HG02884 (cell line): ENCODE measurements around the gene COL16A1.

Experiments used
- ATAC-seq: cut with Tn5 transposase; IDR thresholded peaks from one replicate; pipeline ENCODE4 v1.9.1; 2021; ENCODE audit warnings: mild to moderate bottlenecking, moderate library complexity; ENCODE audit not compliant: unreplicated experiment

COL16A1 gene

DNA sequence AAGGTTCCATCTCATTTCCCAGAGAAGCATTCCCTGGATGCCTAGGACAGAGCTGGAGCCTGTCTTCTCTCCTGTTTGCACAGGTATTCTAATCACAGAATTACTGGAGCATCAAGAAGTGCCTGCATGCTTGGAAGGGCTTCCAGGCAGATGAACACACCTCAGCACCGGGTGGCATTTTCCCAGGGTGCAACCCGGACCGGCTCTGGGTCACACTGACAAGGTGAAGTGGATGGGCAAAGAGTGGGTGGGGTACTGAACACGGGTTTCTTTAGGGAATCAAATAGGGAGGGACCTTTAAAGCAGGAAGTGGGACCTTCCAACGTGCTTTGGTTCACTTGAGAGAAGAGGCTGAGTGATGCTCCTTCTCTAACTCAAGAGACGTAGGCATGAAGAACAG, 52.1 kb downstream of the COL16A1 start:
- ATAC-seq: no peak

DNA sequence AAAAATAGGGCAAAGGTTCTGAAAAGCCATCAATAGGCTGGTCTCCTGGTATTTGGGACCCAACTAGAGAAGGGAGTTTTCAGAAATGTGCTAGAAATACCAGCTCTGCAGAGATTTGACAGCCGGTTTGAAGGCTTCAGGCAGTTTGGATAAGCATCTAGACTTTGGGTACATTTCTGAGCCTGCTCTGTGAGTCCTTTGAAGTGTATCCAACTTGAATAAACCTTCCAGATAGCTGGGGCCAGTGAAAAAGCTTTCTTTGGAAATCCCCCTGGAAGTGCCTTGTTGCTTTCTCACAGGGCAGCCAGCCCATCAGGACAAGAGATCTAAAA, 52.8 kb downstream of the COL16A1 start:
- ATAC-seq: no peak

DNA sequence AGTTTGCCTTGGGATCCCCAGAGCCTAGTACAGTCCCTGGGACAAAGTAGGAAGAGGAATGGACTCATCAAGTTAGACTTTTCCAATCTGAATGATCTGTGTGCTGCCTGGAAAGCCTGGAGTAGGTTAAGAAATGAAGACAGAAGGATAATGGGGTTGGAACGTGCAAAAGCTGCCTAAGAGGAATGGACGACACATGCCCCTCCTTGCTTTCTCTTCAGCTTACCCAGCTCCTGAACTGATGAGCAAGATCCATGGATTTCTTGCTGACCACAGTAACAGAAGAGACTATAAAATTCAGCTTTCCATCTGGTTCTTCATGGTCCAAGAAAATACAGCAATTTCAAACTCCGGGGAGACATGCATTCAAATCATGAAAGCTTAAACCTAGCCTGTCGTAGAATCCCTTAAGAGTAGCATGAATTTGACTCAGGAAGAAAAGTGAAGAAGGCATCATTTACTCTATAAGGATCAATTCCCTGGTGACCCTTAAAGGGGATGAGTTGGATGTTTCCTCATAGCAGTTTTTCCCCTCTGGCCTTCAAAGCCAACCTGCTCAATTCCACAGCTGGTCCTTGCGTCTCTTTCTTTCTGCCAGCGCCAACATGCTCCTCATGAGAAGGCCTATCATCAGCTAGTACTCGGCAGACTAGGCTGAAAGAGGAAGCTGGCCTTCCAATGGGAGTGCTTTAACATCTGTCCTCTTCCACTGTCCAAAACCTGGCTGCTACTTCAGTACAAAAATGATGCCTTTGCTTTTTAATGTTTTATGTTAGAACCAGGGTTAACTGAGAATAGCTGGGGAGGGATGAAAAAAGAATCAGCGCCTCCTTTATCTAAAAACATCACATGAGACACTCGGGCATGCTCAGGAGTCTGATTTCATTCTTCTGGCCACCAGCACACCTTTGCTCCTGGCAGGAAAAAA, 53.4 kb downstream of the COL16A1 start:
- no peak for ATAC-seq

DNA sequence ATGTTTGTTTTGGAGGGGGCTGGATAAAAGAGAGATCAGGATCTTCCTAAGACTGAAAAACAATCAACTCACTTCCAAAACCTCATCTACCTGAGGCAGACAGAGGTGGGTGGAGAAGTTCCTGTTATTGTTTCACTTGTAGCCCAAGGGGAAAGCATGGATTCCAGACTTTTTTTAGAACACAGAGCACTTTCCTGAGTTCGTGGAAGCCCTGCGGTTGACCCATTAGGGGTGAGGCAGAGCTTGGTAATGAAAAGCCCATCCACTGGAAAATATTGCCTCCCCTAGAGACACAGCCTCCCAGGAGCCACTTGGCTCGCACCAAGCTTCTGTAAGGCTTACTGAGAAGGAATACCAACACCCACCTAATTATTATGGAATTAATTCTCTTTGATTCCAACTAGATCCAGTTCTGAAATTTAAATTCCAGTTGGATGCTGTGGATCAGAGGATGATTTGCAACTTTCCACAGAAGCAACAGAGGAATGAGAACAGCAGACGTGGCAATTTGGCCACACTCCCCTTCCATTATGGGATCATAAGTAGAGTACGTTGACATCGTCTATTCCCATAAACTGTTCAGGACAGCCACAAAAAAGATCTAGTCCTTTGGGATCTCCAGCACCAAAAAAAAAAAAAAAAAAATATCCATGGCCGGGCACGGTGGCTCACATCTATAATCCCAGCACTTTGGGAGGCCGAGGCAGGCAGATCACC, 55.0 kb downstream of the COL16A1 start:
- ATAC-seq: no peak

DNA sequence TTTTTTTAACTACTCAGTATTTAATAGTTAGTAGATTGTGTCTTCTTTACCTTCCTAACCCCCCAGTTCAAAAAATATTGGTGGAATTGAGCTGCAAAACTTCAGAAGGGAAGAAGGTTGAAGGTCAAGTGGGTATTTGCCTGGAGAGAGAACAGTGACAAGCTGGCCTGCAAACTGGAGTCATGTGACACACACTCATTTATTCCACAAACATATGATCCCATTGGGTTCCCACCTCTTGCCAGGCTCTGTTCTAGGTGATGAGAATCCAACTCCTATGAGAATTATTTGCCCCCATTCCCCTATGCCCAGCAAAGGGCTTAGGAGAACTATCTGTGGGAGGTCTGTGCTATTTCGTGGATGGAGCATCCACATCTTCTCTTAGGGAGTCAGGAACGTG, 55.6 kb downstream of the COL16A1 start:
- no peak for ATAC-seq

DNA sequence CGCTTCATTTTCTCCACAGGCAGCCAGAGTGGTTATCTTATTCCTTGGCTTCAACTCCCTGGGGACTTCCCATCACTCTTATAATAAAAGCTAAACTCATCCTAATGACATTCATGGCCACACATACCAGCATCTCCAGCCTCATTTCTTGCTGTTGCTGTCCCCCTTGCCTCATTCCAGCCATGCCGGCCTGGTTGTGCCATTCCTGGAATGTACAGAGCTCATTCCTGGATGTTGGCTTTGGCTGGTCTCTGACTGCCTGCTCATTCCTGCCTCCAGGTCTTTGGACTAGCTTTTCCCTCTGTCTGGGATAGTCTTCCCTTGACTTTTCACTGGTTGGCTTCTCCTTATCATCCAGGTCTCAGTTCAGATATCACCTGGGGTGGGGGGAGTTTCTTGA, 56.7 kb downstream of the COL16A1 start:
- ATAC-seq: no peak

DNA sequence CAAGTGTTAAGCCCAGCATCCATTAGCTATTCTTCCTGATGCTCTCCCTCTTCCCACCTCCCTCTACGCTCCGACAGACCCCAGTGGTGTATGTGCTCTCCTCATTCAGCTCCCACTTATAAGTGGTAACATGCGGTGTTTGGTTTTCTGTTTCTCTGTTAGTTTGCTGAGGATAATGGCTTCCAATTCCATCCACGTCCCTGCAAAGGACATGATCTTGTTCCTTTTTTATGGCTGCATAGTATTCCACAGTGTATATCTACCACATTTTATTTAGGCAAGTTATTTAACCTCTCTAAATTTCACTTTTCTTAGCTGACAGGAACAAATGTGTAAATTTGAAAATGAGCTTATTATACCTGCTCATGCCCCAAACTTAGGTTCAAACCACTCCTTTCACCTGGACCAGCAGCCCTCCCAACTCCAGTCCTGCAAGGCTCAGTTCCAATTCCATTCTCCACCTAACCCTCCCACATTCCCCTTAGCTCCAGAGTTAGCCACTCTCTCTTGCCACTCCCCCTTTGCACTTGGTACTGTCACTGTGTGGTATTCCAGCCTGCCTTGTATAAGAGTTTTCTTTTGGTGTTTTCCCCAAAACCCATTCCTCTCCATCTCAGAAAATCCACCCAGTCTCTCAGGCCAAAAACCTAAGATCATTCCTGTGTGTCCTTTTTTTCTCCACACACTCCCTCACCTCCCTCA, 57.4 kb downstream of the COL16A1 start:
- no peak for ATAC-seq

DNA sequence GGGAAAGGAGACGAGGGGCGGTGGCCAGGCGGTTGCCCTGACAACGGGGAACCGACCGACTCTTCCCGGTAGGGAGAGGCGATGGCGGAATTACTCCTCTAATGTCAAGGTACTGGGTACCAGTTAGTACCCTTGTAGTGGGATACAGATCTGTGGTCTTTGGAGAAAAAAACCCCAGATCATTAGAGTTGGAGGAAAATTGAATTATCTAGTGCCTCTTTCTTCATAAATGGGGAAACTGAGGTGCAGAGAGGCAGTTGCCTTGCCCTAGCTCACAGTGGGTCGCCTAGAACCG, 58.6 kb downstream of the COL16A1 start:
- ATAC-seq: no peak

DNA sequence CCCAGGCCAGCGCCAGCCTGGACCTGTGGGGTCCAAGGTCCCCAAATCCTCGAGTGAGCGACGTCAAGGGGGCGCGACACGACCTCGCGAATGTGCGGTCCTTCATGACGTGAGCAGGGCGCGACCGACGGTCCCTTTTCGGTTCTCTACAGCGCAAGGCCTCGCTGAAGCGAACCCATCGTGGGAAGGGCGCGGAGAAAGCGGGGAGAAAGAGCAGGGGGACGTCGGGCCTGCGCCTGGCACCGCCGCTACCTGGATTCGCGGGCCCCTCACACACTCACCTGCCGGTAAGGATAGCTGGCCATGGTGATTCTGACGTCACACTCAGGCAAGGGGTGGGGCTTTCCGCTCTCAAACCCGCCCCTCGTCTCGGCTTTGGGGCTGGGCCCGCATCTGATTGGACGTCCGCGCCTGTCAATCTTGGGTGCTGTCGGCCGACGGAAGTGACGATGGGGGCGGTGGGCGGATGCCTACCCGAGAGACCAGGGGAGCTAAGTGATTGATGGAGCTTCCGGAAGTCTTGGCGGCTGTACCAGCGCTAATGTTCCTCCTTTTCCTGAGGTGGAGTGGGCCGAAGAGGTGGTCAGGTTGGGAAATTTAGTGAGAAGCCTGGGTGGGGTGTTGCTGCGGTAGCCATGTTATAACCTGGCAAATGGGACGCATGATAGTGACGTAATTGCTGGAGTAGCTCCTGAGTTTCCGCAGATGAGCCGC, 59.1 kb downstream of the COL16A1 start, which contains the start of gene PEF1:
Gene PEF1 (minus strand): TSS at position 317 of the 714 bp plus-strand sequence. CDS start 12 bp downstream, at position 305.
- ATAC-seq: peak; percentile 92

DNA sequence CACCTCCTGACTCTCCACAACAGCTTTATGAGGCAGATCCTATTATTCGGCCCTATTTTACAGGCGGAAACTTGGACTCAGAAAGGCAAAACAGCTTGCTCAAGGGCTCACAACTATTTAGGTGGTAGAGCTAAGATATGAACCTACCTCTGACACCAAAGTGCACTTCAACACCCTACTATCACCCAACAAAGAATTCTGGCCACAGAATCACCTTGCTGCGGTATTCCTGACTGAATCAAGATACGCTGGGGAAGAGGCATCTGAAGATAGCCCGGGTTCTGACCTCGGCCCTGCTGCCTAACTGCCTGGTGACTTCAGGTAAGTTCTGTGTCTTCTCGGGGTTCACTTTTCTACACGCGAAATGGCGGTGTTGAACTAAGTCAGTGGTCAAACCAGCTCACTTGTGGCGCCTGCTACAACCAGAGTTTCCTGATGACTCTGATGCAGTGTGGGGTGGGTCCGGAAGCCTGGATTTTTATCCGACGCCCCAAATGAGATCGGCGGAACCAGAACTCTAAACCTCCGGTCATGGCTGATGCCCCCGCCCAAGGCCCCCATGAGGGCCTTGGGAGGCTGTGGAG, 59.7 kb downstream of the COL16A1 start:
- ATAC-seq: peak; percentile 12

DNA sequence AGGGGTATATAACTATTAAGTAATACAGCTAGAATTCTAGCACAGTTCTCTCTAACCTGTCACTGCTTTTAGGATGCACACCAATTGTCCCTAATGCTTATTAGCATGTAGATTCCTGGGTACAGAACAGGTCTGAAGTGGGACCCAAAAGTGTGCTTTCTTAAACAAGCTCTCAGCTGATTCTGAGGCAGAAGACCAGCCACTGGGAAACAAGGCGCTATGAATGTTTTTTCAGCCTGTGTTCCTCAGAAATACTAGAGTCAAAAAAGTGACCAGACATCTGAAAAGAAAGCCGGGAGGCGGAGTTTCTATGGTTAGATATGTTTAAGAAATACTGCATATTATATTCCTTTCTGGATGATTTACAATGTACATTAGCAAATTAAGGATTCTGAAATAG, 60.9 kb downstream of the COL16A1 start:
- no peak for ATAC-seq

DNA sequence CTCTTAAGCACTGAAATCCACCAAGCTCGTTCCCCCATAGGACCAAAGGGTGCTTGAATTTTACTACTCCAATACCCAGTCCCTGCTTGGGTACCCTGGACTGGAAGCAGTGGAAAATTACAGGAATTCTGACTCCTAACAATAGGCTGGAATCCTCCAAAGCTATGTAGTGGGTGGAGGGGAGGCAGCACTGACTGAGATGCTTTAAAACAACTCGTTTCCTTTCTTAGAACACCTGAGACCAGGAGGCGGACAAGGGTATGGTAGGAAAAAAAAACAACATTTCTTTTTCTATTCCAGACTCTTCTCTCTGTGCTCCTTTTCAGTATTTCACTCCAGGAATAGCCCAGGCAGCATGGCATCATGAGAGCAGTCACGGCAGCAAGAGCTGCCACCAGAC, 61.5 kb downstream of the COL16A1 start:
- no peak for ATAC-seq

DNA sequence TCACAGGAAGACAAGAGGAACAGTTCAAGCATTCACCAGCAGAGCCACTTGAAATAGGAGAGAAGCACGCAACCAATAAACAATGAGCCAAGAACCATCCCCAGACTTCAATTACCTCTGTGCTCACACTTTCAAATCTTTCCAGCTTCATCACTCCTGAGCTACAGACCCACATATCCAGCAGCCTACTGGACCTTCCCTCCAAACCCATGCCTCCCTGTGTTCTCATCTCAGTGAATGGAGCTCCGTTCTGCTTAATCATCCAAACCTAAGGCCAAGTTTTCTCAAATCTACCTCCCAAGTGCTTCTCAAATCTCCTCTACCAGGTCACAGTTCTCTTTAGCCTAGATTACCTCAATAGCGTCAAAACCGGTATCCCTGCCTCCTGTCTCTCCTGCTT, 62.9 kb downstream of the COL16A1 start:
- no peak for ATAC-seq

DNA sequence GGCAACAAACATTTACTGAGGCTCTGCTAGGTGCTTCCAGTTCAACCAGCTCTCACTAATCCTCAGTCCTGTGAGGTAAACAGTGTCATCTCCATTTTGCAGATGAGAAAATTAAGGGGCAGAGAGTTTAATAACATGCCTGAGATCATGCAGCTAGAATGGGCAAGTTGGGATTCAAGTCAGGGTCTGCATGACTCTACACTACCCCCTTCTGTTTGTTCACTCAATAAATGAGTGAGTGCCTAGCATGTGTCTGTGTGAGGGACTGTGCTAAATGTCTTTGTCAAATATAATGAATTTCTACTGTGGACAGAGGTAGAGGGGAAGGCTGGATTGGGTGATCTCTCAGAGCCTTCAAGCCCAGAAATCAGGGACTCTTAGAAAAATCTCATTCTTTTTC, 63.6 kb downstream of the COL16A1 start:
- ATAC-seq: no peak

DNA sequence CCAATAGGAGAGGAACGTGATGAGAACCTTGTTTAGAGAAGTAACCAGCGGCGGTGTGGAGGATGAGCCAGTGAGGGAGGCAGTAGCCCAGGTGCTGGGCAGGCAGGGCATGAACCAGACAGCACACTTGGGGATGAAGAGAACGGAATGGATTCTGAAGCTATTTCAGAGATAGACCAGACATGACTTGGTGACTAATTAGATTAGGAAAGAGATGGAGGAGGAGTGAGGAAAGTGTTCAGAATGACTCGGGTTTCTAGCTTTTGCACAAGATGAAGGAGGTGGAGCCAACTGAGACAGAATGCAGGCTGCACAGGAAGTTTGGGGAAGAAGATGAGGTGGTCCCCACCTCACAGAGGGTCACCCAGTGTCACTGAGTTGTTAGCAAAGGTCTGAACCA, 64.3 kb downstream of the COL16A1 start:
- no peak for ATAC-seq

DNA sequence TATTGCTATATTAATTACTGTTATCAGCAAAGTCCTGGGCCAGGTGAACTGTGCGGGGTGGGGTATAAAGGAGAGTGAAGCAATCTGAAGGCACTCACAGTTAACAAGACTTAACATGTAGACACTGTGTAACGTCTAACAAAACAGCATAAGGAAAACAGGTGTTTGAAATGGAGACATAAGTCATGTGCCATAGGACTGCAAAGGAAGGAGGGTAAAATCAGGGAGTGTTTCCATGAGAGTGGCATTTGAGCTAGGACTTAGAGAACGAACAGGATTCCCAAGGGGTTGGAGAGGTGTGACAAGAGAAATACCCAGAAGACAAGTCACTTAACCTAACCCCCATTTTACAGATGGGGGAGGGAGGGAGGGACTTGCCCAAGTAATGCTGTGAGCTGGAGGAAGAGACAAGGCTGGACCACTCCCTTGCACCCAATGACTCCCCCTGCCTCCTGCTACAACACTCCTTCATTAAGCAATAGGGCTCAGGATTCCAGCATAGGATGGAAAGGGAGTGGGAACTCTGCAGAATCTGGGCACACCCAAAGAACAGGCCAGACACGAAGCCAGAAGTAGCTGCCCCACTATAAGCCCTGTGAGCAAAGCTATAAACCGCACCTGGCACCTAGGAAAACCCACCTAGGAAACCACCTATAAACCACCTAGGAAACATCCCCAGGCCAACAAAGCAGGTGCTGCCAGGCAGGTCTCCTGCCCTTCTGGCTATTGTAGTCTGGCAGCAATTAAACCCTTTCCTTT, 65.7 kb downstream of the COL16A1 start:
- no peak for ATAC-seq

DNA sequence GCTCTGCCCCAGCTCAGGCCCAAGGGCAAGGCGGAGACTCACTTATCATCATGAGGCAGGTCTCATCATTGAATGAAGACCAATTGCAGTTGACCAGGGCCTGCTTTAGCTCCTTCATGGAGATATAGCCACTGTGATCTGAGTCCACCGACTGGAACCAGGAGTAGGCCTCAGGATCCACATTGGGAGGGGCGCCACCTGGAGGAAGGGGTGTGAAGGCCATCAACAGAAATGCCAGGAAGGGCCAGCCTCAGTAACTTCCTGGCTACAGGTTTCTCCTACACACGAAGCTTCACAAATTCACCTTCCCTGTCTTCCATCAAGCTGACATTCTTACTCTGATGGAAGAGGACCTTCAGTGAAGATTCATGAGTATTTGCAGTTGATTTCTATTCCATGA, 70.7 kb downstream of the COL16A1 start:
- ATAC-seq: no peak

DNA sequence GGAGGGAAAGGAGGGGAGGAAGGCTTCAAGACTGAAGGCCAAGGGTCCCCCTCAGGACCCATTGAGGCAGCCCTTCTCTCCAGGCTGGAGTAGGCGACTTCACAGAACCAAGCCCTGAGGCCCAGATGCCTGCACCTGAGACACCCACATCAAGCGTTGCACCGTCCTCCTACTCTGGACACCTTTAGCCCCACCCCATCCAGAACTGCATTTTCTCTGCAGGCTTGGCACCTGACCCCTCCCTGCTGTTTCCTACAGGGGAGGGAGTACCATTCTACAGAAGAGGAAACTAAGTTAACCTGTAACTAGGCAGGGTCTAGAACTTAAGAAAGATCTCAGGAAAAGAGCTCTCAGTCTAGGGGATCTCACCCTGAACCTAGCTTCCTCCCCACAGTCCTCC, 71.2 kb downstream of the COL16A1 start:
- ATAC-seq: no peak

DNA sequence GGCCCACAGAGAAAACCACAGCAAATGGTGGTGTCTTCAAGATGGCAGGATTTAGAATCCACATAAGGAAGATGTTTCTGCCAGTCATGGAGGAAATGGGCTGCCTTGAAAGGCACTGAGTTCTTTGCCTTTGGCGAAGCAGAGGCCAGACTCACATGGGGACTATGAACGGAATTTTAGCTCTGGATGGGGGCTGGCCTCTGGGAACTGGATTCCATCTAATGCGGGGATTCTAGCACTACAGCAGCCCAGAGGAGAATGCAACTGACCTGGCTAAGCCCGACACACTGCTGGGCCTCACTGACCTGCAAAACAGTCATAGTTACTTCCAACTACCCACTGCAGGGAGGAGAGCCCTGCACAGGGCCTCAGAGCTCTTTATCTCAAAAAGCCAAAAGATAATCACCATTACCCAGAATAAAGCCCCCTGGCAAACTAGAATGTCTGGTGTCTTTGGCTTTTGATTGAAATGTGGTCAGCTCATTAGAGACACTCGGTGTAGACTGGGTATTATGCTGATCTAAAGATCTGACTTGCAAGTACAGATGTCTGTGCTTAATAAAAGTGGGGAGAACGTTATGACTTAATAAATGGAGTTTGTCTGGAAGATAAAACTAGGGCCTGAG, 74.8 kb downstream of the COL16A1 start:
- ATAC-seq: no peak
